DMS153 (cell line): ENCODE measurements around the gene SUCO.
"Not testable (repeated sequence)": the region's sequence is repeated elsewhere in the genome, so short reads cannot be mapped to it uniquely, and the experiment has no call there.

Experiments used
- DNase-seq: peaks from one replicate; lab custom pipeline; 2025; lab: John Stamatoyannopoulos, UW

The SUCO gene

DNA sequence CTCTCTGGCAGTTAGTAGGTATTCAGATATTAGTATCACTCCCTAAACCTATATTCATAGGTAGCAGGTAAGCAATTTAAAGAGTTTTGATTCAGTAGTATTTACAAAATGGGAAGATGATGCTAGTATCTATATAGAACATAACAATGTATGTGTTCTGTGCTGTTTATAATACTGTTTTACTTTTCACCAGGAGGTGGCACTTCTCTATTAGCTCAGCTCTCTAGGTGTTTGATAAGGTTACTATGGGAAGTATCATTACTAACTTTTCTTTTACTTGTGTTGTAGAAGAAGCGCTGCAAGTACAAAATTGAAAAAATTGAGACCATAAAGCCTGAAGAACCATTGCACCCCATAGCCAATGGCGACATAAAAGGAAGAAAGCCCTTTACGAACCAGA is 76.6 kb downstream of the SUCO start:
- DNase-seq, result peak; percentile 8

- DNase-seq, result no peak
These were observed 79.5 kb downstream of the SUCO start for GRCh38 chr1:172612478-172612877.

DNA sequence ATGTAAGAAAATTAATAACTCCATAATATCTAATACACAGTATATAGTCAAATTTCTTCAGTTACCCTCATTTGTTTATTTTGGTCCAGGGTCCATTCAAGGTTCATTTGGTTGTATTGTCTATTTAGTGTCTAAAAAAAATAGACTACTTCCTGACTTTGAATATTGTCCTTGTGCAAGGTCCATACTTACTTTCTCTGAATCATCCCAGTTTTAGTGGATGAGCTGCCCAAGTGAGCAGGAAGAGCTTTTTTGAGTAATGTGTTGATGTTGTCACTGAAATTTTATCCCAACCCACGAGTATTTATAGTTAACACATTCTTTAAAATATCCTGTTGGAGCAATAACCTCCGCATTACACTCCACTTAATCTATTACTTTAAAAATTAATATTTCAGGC is 80.3 kb downstream of the SUCO start:
- DNase-seq, result no peak

- DNase-seq, result no peak
These were observed 83.2 kb downstream of the SUCO start for GRCh38 chr1:172616195-172616594.

DNA sequence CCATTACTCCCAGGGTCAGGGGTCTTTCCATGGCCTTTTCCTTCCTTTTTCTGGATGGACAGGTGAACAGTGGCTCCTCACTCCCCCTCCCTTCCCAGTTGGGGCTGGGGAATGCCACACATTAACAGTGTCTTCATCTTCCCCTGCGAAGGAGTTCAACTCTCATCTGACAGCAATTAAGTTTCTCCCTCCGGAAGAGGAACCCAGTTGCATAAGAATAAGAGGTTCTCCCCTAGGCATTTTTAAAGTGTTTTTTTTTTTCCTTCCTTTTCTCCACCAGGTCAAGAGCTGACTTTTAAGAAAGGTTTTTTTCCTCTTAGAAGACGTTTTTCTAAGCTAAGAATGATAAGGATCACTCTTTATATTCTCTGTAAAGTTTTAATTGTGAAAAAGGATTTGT is 83.7 kb downstream of the SUCO start:
- no peak for DNase-seq

DNA sequence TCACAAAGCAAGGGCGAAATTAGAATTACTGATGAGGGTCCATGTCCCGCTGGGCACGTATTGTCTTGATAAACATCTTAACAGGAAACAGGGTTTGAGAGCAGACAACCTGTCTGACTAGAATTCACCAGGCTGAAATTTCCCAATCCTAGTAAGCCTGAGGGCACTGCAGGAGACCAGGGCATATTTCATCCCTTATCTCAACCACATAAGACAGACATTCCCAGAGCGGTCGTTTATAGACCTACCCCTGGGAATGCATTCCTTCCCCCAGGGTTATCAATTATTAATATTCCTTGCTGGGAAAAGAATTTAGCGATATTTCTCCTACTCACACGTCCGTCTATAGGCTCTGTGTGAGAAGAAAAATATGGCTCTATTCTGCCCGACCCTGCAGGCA is 87.7 kb downstream of the SUCO start:
- not testable (repeated sequence) for DNase-seq

- no peak for DNase-seq
These were observed 89.6 kb downstream of the SUCO start for GRCh38 chr1:172622541-172622940.

GRCh38 chr1:172623748-172624147 is 90.8 kb downstream of the SUCO start:
- DNase-seq, result no peak

DNA sequence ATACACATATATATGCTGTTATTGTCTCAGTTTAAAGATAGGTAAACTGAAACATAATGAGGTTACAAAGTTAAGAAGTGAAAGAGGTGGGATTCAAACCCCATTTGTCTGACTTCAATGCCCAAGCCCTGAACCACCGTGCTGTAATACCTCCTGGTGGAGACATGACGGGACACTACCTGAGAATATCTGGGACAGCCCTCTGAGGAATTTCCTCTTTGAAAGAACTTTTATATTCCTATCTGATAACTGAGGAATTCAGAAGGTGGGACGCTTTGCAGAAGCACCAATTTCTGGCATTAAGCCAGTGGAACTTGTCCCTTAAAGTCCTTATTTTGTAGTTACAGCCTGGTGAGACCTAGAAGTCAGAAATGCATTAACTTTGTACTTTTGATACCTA is 93.9 kb downstream of the SUCO start:
- DNase-seq, result no peak

- DNase-seq, result no peak
These were observed 94.8 kb downstream of the SUCO start for GRCh38 chr1:172627702-172628101.

GRCh38 chr1:172628401-172628800 is 95.5 kb downstream of the SUCO start:
- no peak for DNase-seq

DNA sequence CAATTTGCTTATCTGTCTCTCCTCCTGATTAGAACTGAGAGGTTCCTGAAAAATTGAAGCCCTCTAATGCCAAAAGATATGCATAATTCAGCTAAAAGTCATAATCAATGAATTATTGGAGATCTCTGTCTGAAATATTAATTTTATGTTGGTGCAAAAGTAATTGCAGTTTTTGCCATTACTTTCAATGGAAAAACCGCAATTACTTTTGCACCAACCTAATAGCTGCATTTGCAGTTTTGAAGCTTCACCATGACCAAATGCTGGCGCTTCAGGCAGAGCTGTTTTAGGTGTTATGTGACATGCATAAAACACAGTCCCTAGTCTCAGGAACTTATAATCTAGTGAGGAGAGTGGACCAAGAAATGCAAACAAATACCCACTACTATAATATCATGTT is 96.2 kb downstream of the SUCO start:
- DNase-seq, result no peak

- DNase-seq, result no peak
These were observed 96.7 kb downstream of the SUCO start for GRCh38 chr1:172629638-172630037.

GRCh38 chr1:172630056-172630818 is 97.3 kb downstream of the SUCO start:
- DNase-seq, result no peak

DNA sequence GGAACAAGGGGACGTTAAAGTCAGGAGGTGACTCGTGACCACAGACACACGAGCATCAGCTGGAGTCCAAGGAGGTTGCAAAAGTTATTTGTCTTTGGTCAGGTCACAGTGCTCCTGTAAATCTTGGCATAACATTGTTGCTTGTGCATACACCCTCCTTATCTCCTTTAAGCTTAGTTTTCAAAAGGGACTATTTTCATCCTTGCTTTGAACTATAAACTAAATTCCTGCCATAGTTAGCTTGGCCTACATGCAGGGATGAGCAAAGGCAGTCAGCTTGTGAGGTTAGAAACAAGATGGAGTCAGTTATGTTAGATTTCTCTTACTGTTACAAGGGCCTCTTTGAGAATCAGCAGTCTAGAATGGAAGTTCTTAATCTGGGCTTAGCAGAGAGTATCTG is 97.9 kb downstream of the SUCO start:
- no peak for DNase-seq

DNA sequence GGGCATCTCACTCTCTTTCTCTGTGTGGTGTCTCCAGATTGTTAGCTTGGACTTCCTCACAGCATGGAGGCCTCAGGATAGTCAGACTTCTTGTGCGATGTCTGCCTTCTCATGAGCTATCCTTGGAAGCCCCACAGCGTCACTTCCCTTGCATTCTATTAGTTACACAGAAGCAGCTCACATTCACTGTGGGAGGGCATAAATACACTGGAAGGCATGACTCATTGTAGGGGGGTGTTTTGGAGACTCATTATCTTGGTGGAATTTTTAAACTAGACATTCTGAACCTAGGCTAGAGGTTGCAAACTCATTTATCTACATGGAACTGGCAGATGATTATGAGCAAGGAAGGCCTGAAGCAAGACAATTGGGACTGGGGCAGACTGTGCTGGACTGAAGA is 104.6 kb downstream of the SUCO start:
- no peak for DNase-seq

DNA sequence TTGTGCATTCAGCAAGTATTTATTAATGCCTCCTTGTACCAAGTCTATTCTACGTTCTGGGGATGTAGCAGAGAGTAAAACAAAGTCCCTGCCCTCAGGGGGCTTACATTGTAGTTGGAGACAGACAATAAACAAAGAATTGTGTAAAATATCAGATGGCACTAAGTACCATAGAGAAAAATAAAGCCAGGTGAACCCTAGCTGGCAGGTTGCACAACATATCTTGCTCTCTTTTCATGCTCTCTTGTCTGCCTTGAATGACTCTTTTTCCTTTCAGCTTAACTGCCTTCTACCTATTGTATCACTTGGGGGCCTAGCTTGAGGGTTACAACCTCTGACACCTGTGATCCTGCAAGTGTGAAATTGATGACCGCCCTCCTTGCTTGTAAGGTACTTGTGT is 105.3 kb downstream of the SUCO start:
- no peak for DNase-seq

DNA sequence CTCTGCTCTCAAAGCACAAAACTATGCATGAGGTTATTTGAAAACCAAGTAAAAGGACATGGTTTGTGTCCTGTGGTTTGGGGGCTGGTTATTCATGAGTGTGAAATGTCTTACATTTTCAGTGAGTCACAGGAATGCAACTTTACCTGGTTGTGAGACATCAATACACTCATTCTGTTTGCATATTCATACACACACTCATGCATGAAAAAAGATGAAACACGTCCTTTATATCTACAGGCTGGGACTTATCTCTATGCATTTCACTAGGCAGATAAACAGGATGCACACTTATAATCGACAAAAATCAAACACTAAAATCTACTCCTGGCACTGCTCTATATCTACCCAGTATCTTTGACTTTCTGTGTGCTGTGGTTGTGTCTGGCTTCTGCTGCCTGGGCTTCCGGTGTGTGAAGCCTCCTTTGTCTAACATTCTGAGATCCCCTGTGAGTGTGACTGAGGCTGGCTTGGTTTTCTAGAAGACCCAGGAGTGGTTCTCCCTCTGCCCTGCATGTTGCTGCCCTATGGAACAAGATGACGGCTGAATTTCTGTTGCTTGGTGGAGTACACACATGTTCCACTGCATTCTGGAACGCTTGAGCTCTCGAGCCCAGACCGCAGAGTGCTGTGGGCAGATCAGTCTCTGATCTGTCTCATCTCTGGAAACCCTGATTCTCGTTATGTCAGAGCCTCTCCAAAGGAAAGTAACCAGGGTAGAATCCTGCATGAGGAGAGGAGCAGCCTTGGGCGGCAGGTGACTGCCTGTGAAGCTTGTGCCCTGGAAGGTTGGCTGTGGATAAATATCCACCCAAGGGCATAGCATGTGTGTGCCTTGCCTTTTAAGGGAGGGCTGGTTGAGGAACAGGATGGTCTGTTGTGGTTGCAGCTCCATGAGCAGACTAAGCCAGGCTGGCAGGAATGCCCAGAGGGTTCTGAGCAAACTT is 106.2 kb downstream of the SUCO start:
- no peak for DNase-seq

DNA sequence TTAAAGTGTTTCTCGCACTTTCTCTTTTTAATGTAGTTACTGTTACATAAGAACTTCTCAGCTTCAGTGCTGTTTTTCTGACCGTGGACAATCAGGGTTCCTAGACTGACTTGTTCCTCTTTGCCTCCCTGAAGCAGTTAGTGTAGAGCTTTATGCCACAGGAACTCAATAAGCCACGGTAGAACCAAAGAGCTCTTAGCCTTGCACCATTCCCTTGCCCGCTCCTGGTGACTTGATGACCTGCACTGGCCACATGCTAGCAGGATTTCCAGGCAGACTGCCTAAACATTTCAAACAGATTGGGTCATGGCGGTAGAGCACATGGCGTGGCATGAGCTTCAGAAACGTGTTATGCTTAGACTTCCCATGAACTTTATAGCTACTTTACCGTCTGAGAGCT is 107.2 kb downstream of the SUCO start:
- DNase-seq, result no peak

- no peak for DNase-seq
These were observed 108.5 kb downstream of the SUCO start for GRCh38 chr1:172641492-172641891.

DNA sequence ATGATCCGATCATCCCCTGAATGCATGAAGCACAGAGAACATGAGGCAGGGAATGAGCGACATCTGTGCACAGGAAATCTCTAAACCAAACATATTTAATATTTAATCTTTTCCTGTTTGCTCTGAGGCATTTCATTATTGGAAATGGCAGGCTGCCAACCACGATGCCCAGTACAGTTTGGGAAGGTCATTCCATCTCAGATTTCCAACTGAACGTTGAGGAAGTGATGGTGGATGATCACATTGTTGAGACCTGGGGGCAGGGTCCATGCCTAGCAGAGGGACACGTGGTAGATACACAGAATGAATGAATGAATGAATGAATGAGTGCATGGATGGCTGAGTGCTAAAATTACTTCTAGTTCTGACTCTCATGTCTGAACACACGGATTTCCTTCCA is 110.0 kb downstream of the SUCO start:
- peak; percentile 58 for DNase-seq

GRCh38 chr1:172646653-172647052 is 113.7 kb downstream of the SUCO start:
- DNase-seq, result no peak

DNA sequence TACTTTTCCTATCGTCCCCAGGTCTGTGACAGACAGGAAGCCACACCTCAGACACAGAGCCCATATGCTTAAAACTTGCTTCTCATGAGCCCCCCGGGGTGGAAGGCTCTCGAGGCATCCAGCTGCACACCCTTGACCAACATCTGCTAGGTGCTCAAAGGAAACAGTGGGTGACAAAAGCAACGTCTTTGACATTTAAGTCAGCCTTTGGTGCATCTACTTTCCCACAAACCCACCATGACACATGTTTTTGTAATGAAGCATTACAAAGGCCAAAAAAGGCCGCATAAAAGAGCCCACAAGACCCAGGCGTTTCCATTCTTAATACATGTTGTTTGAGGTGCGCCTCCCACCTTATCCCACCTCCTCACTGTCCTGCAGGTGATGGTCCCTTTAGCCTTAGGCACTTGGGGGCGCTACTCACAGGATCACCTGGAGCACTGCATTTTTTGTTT is 114.2 kb downstream of the SUCO start:
- DNase-seq, result no peak
